ENCODE measurements around the gene TIMP3.

- TF ChIP-seq CTCF (IDR thresholded peaks at IDR 0.05; ENCODE audit: low read depth, low read length) (no peak), MYC (IDR thresholded peaks at IDR 0.05; ENCODE audit: low read depth, low read length) (no peak)
Observed at GRCh38 chr22:32843300-32843699, 41.8 kb downstream of the TIMP3 start.

All from NB4 (cell line).